Peyer's patch (tissue), 4 donors: Measurements from ENCODE around the gene GPR34. TPM values are rescaled to one million over a fixed set of nuclear protein-coding genes. Genes with fewer than 3 reads are reported as not detected.

ENCODE experiments used
- DNase-seq, 3 donors: peaks; one replicate each; pipeline ENCODE4 v3.0.0-alpha.2; 2017 to 2019
- H3K27ac ChIP-seq, 4 donors: fragments of 200-600 bp; sonication (generic); one replicate each; pipeline ENCODE4 v1.5.1; 2016 to 2019
- H3K27me3 ChIP-seq, 2 donors: fragments of 200-600 bp; sonication (generic); one replicate each; pipeline ENCODE4 v1.5.1; 2019
- H3K36me3 ChIP-seq, 3 donors: fragments of 200-600 bp; sonication (generic); one replicate each; pipeline ENCODE4 v1.5.1; 2016 to 2019
- H3K4me1 ChIP-seq, 4 donors: fragments of 200-600 bp; sonication (generic); one replicate each; pipeline ENCODE4 v1.5.1; 2016 to 2019
- H3K4me3 ChIP-seq, 4 donors: fragments of 200-600 bp; sonication (generic); 1 replicate in 3 of 4; 2 replicates in 1 of 4; pipeline ENCODE4 v1.5.1; 2016 to 2019; ENCODE audit warnings: mild to moderate bottlenecking in 1 of 4
- H3K9me3 ChIP-seq, 4 donors: fragments of 200-600 bp; sonication (generic); one replicate each; pipeline ENCODE4 v1.5.1; 2016 to 2019; ENCODE audit warnings: mild to moderate bottlenecking in 1 of 4
- POLR2A ChIP-seq, 2 donors: fragments of 450-650 bp; IDR thresholded peaks; one replicate each; pipeline ENCODE4 v1.5.1; 2017; ENCODE audit warnings: antibody characterized with exemption in 2 of 2, mild to moderate bottlenecking in 2 of 2, moderate library complexity in 2 of 2
- total RNA-seq, 4 donors: library from RNA; depleted of rRNA; stranded (reverse); fragments of >200 nt; gene quantifications; one replicate each; pipeline ENCODE4 v1.1.0, GENCODE V29; 2016
- TF ChIP-seq, protein P1 (sequence below), 6 experiments: fragments of 450-650 bp in 4 of 6; fragments of 200-600 bp in 2 of 6; sonication (generic) in 1 of 6; IDR thresholded peaks; one replicate each; pipeline ENCODE4 v1.5.1; 2017 to 2019; ENCODE audit warnings: antibody characterized with exemption in 6 of 6, mild to moderate bottlenecking in 3 of 6, moderate library complexity in 1 of 6

GPR34 gene
- total RNA-seq, 4 donors from 2014 or later, result 1.5 to 21.5 (median 3.7) TPM

DNA sequence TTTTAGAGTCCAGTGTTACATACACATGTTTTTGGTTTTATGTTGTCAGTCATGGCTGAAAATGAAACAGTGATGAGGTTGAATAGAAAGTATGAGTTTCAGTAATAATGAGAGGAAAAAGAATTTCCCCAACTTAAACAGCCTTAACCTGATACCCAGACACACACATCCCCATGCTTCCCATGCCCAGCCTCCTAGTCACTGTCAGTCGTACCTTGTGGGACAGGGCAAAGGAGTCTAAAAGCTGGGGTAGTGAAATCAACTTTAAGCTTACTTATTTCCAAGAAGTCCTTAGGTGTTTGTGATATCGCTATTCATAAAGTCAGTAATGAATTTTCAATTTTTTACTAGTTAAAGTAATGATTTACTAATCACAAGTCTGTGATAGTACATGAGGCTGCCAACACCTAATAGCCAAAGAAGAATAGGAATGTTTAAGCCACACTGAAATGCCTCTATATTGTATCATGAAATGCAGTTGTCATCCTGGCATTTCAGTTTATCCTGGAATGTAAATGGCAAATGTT lies 24.3 kb upstream of the GPR34 start:
- no peaks in the 10 kb centered on the region for H3K27me3 ChIP-seq
- no peaks in the 10 kb centered on the region for H3K9me3 ChIP-seq
- TF ChIP-seq, protein P1, sequence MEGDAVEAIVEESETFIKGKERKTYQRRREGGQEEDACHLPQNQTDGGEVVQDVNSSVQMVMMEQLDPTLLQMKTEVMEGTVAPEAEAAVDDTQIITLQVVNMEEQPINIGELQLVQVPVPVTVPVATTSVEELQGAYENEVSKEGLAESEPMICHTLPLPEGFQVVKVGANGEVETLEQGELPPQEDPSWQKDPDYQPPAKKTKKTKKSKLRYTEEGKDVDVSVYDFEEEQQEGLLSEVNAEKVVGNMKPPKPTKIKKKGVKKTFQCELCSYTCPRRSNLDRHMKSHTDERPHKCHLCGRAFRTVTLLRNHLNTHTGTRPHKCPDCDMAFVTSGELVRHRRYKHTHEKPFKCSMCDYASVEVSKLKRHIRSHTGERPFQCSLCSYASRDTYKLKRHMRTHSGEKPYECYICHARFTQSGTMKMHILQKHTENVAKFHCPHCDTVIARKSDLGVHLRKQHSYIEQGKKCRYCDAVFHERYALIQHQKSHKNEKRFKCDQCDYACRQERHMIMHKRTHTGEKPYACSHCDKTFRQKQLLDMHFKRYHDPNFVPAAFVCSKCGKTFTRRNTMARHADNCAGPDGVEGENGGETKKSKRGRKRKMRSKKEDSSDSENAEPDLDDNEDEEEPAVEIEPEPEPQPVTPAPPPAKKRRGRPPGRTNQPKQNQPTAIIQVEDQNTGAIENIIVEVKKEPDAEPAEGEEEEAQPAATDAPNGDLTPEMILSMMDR (IDR thresholded peaks at IDR 0.05), result no peak
- no peak for TF ChIP-seq POLR2A (IDR thresholded peaks at IDR 0.05)
- no peak overlapping the region for H3K27ac ChIP-seq
- no peaks in the 10 kb centered on the region for H3K36me3 ChIP-seq
- no peak for DNase-seq
- no peak overlapping the region for H3K4me3 ChIP-seq
- H3K4me1 ChIP-seq, result no peaks in the 10 kb centered on the region

DNA sequence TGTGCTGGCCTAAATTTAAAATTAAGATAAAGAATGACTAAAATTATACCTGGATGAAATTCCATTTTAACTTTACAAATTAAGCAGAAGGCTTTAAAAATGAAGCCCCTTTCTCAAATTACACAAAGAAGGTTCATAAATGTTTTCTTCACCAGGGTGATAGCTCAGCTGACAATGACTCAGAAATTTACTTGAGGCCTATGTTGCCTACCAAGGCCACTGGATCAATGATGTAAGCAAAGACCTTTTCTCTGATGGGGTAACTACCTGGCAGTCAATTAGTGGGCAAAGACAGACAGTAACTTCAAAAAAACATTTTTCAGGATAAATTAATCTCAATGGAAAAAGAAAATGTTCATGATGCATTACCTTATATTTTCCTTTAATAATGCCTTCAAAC lies 23.9 kb upstream of the GPR34 start:
- no peak for DNase-seq
- no peaks in the 10 kb centered on the region for H3K9me3 ChIP-seq
- no peak overlapping the region for H3K4me3 ChIP-seq
- TF ChIP-seq, protein P1 (IDR thresholded peaks at IDR 0.05), result no peak
- no peaks in the 10 kb centered on the region for H3K36me3 ChIP-seq
- H3K4me1 ChIP-seq, result no peaks in the 10 kb centered on the region
- H3K27ac ChIP-seq, result no peak overlapping the region
- no peaks in the 10 kb centered on the region for H3K27me3 ChIP-seq

DNA sequence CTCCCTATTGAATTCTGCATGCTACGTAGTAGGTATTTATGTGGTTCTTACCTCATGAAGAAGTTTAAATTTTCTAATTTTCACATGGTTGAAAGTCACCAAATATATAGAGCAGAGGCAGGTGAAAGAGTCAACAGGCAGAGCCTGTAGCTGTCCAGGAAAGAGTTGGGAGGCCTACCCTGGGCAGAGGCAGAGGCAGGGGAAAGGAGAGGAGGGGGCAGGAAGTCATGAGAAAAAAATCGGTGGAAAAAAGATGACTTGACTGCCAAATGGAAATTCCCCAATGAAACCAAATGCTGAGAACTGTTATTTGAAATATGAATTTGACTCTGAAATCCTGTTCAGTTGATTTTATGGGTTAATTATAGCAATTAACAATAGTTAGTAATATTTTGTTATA lies 23.1 kb upstream of the GPR34 start:
- DNase-seq, result no peak
- Histone ChIP-seq H3K36me3 (no peaks in the 10 kb centered on the region), H3K27ac (no peak overlapping the region), H3K27me3 (no peaks in the 10 kb centered on the region), H3K9me3 (no peaks in the 10 kb centered on the region), H3K4me1 (no peaks in the 10 kb centered on the region), H3K4me3 (no peak overlapping the region)
- TF ChIP-seq, protein P1 (IDR thresholded peaks at IDR 0.05), result no peak
- no peak for TF ChIP-seq POLR2A (IDR thresholded peaks at IDR 0.05)

DNA sequence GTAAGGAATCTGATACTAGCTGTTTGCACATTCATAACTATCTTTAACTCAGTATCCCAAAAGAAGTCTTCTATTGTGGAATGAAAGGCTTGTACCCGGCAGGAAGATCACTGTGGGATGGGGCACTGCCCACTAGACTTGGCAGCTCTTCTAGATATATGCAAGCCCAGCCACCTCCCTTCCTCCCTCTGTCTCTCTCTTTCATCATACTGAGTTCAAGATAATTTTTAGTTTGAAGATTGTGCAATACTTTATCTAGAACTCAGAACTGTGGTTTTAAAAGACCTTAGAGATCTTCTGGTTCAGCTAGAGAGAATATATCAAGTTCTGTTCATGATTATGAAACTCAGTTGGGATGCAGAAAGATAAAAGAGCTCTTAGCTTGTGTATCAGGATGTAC lies 22.5 kb upstream of the GPR34 start:
- no peaks in the 10 kb centered on the region for H3K4me1 ChIP-seq
- H3K36me3 ChIP-seq, result no peaks in the 10 kb centered on the region
- no peak overlapping the region for H3K27ac ChIP-seq
- H3K4me3 ChIP-seq, result no peak overlapping the region
- no peak for TF ChIP-seq POLR2A (IDR thresholded peaks at IDR 0.05)
- TF ChIP-seq, protein P1 (IDR thresholded peaks at IDR 0.05), result no peak
- no peaks in the 10 kb centered on the region for H3K9me3 ChIP-seq
- no peaks in the 10 kb centered on the region for H3K27me3 ChIP-seq
- DNase-seq, result no peak

DNA sequence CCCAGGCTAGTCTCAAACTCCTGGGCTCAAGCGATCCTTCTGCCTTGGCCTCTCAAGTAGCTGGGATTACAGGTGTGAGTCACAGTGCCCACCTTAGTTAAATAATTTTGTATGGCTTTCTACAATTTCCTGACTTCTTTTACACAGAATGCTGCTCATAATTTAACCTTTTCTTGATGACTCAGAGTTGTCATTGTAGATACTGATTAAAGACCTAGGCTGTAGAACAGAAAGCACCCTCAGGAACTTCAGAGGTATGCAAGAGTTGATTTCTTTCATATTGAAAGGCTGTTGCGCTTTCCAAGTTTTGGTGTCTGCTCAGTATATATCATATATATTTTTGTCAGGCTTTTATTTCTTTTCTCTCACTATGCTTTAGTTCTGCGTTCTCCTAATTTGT lies 21.1 kb upstream of the GPR34 start:
- no peaks in the 10 kb centered on the region for H3K27me3 ChIP-seq
- H3K27ac ChIP-seq, result no peak overlapping the region
- no peak overlapping the region for H3K4me3 ChIP-seq
- no peaks in the 10 kb centered on the region for H3K9me3 ChIP-seq
- H3K4me1 ChIP-seq, result no peaks in the 10 kb centered on the region
- TF ChIP-seq, protein P1 (IDR thresholded peaks at IDR 0.05), result no peak
- TF ChIP-seq POLR2A (IDR thresholded peaks at IDR 0.05), result no peak
- no peaks in the 10 kb centered on the region for H3K36me3 ChIP-seq
- DNase-seq, result no peak

DNA sequence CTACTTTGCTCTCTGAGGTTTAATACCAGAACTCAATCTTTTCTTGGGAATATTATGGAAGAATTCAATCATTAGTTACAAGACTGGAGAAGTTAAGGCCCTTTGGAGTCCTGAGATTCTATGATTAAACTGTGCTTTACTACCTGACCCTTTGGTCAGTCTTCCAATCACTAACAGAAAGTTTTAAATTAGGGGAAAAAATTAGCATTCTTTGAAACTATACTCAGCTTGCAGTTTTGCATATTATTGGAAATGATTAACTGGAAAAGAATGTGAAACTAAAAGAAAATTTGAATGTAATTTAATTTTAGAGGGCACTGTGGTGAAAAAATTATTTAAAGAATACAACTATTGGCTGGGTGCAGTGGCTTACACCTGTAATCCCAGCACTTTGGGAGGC lies 18.7 kb upstream of the GPR34 start:
- no peak for TF ChIP-seq POLR2A (IDR thresholded peaks at IDR 0.05)
- TF ChIP-seq, protein P1 (IDR thresholded peaks at IDR 0.05), result no peak
- no peak for DNase-seq
- no peaks in the 10 kb centered on the region for H3K4me1 ChIP-seq
- no peak overlapping the region for H3K4me3 ChIP-seq
- no peaks in the 10 kb centered on the region for H3K9me3 ChIP-seq
- no peaks in the 10 kb centered on the region for H3K27me3 ChIP-seq
- H3K36me3 ChIP-seq, result no peaks in the 10 kb centered on the region
- H3K27ac ChIP-seq, result no peak overlapping the region
